ENCODE measurements around the gene C3orf33.

The C3orf33 gene

GRCh38 chr3:155804323-155804722 is 1.8 kb downstream of the C3orf33 start:
- no peak for TF ChIP-seq CTCF (IDR thresholded peaks at IDR 0.05; ENCODE audit: low read depth, low read length)
- no peak for DNase-seq (ENCODE audit: extremely low read depth, low read depth)

- no peak for DNase-seq (ENCODE audit: extremely low read depth, low read depth)
- no peak for TF ChIP-seq CTCF (IDR thresholded peaks at IDR 0.05; ENCODE audit: low read depth, low read length)
These were observed 13.5 kb downstream of the C3orf33 start for GRCh38 chr3:155792532-155792931.

GRCh38 chr3:155791190-155791589 is 14.9 kb downstream of the C3orf33 start:
- DNase-seq (ENCODE audit: extremely low read depth, low read depth), result no peak
- no peak for TF ChIP-seq CTCF (IDR thresholded peaks at IDR 0.05; ENCODE audit: low read depth, low read length)

GRCh38 chr3:155790272-155790925 is 15.7 kb downstream of the C3orf33 start:
- TF ChIP-seq CTCF (IDR thresholded peaks at IDR 0.05; ENCODE audit: low read depth, low read length), result no peak

GRCh38 chr3:155785662-155786295 is 20.3 kb downstream of the C3orf33 start:
- TF ChIP-seq CTCF (IDR thresholded peaks at IDR 0.05; ENCODE audit: low read depth, low read length), result no peak
- no peak for DNase-seq (ENCODE audit: extremely low read depth, low read depth)

More at GRCh38 chr3:155790272-155790925, 15.7 kb downstream of the C3orf33 start:
- no peak for DNase-seq (ENCODE audit: extremely low read depth, low read depth)

GRCh38 chr3:155782390-155782953 is 23.6 kb downstream of the C3orf33 start:
- DNase-seq (ENCODE audit: extremely low read depth, low read depth), result no peak
- TF ChIP-seq CTCF (IDR thresholded peaks at IDR 0.05; ENCODE audit: low read depth, low read length), result no peak

GRCh38 chr3:155780291-155780690 is 25.8 kb downstream of the C3orf33 start:
- DNase-seq (ENCODE audit: extremely low read depth, low read depth), result no peak
- TF ChIP-seq CTCF (IDR thresholded peaks at IDR 0.05; ENCODE audit: low read depth, low read length), result no peak

Data from AG09319 (cell line).